Naive B cell (primary cell): ENCODE data around the gene OBSL1. TPM values are rescaled to one million over a fixed set of nuclear protein-coding genes. Genes with fewer than 3 reads are reported as not detected.

Source experiments
- ATAC-seq, 2 donors: fragments of 150-1000 bp; cut with Tn5 transposase; 2 replicates each; pipeline ENCODE4 v1.10.0; 2021; ENCODE audit warnings: low read depth in 2 of 2, mild to moderate bottlenecking in 2 of 2, moderate library complexity in 2 of 2
- DNase-seq: peaks from one replicate; pipeline ENCODE4 v3.0.0; 2022
- H3K27ac Mint-ChIP-seq, 6 donors: one replicate each; pipeline ENCODE4 v1.8.0; 2020 to 2022; ENCODE audit warnings: mild to moderate bottlenecking in 6 of 6, mixed read lengths in 6 of 6, moderate library complexity in 5 of 6, inconsistent platforms in 2 of 6
- H3K27me3 Mint-ChIP-seq, 3 donors: one replicate each; pipeline ENCODE4 v1.8.0; 2021 to 2022; ENCODE audit warnings: mixed read lengths in 3 of 3, mild to moderate bottlenecking in 1 of 3
- H3K36me3 Mint-ChIP-seq, 2 donors: one replicate each; pipeline ENCODE4 v1.8.0; 2020 to 2022; ENCODE audit warnings: mixed read lengths in 2 of 2, inconsistent platforms in 1 of 2, mild to moderate bottlenecking in 1 of 2
- H3K4me1 Mint-ChIP-seq, 3 donors: one replicate each; pipeline ENCODE4 v1.8.0; 2020 to 2022; ENCODE audit warnings: mixed read lengths in 3 of 3, inconsistent platforms in 1 of 3, mild to moderate bottlenecking in 1 of 3, moderate library complexity in 1 of 3
- H3K4me3 Mint-ChIP-seq, 8 donors: one replicate each; pipeline ENCODE4 v1.8.0; 2020 to 2022; ENCODE audit warnings: mild to moderate bottlenecking in 8 of 8, mixed read lengths in 8 of 8, moderate library complexity in 8 of 8, inconsistent platforms in 2 of 8
- H3K9me3 Mint-ChIP-seq, 7 donors: one replicate each; pipeline ENCODE4 v1.8.0; 2020 to 2022; ENCODE audit warnings: mixed read lengths in 7 of 7, mild to moderate bottlenecking in 5 of 7, inconsistent platforms in 2 of 7, moderate library complexity in 1 of 7
- polyA plus RNA-seq, 6 donors: library from polyadenylated mRNA; unstranded; fragments of 300-500 nt; fragmentation: Illumina TruSeq; gene quantifications; one replicate each; pipeline ENCODE4 v1.2.3, GENCODE V29; 2021; ENCODE audit warnings: low read depth in 6 of 6

OBSL1 gene
- polyA plus RNA-seq, 6 donors from 2014 or later = not detected

DNA sequence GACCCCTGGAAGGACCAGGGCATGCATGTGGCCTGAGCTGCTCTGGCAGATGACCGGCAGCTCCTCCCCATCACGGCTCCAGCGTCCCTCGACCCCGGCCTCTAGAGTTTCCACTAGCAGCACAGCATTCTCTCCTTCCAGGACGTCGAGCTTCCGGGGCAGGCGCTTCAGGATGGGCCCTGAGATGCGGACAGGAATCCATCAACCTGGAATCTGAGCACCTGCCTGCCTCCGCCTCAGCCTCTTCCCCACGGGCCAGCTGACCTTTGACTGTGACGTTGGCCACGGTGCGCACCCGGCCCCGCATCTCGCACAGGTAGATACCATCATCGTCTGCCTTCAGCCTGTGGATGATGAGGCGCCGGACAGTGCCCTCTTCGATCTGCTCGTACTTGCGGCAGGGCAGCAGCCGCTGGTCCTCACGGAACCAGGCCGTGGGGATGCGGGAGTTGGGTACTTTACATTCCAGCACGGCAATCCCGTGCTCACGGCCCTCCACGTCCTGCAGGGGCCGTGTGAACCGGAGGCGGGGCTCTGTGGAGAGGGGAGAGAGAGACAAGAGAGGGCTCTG is 3.5 kb downstream of the OBSL1 start:
- no peak overlapping the region for H3K27ac Mint-ChIP-seq
- no peak overlapping the region for H3K4me3 Mint-ChIP-seq
- peaks cover 29 to 74% (median 73%) of the 10 kb centered on the region in 3 donors for H3K27me3 Mint-ChIP-seq

GRCh38 chr2:219567131-219567530 is 4.2 kb downstream of the OBSL1 start:
- ATAC-seq = no peak
- peaks cover 26 to 73% (median 68%) of the 10 kb centered on the region in 3 donors for H3K27me3 Mint-ChIP-seq

More for the DNA sequence above, 3.5 kb downstream of the OBSL1 start:
- DNase-seq (no peak), ATAC-seq (no peak)
- H3K36me3 Mint-ChIP-seq = no peaks in the 10 kb centered on the region
- H3K4me1 Mint-ChIP-seq = peaks cover 5 to 7% (median 7%) of the 10 kb centered on the region in 3 donors
- H3K9me3 Mint-ChIP-seq = peaks cover 0 to 2% (median 0%) of the 10 kb centered on the region in 7 donors

GRCh38 chr2:219566640-219567039 is 4.7 kb downstream of the OBSL1 start:
- peak overlapping the region in 1 of 6 donors; percentile 89 for H3K27ac Mint-ChIP-seq
- H3K4me3 Mint-ChIP-seq = peak overlapping the region in 1 of 8 donors; percentile 80
- H3K36me3 Mint-ChIP-seq = no peaks in the 10 kb centered on the region
- H3K9me3 Mint-ChIP-seq = peaks cover 0 to 2% (median 0%) of the 10 kb centered on the region in 7 donors
- ATAC-seq (no peak), DNase-seq (no peak)
- H3K4me1 Mint-ChIP-seq = peaks cover under 1 to 4% (median 2%) of the 10 kb centered on the region in 3 donors
- peaks cover 21 to 73% (median 63%) of the 10 kb centered on the region in 3 donors for H3K27me3 Mint-ChIP-seq

More at GRCh38 chr2:219567131-219567530, 4.2 kb downstream of the OBSL1 start:
- no peak for DNase-seq
- no peaks in the 10 kb centered on the region for H3K36me3 Mint-ChIP-seq
- peaks cover 5 to 7% (median 7%) of the 10 kb centered on the region in 3 donors for H3K4me1 Mint-ChIP-seq
- H3K27ac Mint-ChIP-seq = peak overlapping the region in 1 of 6 donors; percentile 89
- H3K9me3 Mint-ChIP-seq = peaks cover 0 to 2% (median 0%) of the 10 kb centered on the region in 7 donors
- peak overlapping the region in 1 of 8 donors; percentile 80 for H3K4me3 Mint-ChIP-seq

GRCh38 chr2:219565130-219566080 is 5.9 kb downstream of the OBSL1 start:
- H3K36me3 Mint-ChIP-seq = no peaks in the 10 kb centered on the region
- H3K4me1 Mint-ChIP-seq = peaks cover 0 to 4% (median 0%) of the 10 kb centered on the region in 3 donors
- peak overlapping the region in 1 of 6 donors; percentile 31 for H3K27ac Mint-ChIP-seq
- ATAC-seq (no peak), DNase-seq (no peak)
- peaks cover 0 to 2% (median 0%) of the 10 kb centered on the region in 7 donors for H3K9me3 Mint-ChIP-seq
- H3K27me3 Mint-ChIP-seq = peaks cover 21 to 82% (median 66%) of the 10 kb centered on the region in 3 donors
- no peak overlapping the region for H3K4me3 Mint-ChIP-seq

GRCh38 chr2:219563271-219563928 is 7.9 kb downstream of the OBSL1 start:
- no peaks in the 10 kb centered on the region for H3K36me3 Mint-ChIP-seq
- H3K4me3 Mint-ChIP-seq = no peak overlapping the region
- no peak overlapping the region for H3K27ac Mint-ChIP-seq
- H3K4me1 Mint-ChIP-seq = no peaks in the 10 kb centered on the region
- H3K27me3 Mint-ChIP-seq = peaks cover 18 to 84% (median 60%) of the 10 kb centered on the region in 3 donors
- ATAC-seq (no peak), DNase-seq (no peak)
- peaks cover 0 to 2% (median 0%) of the 10 kb centered on the region in 7 donors for H3K9me3 Mint-ChIP-seq

GRCh38 chr2:219562049-219563020 is 9.0 kb downstream of the OBSL1 start:
- Mint-ChIP-seq H3K36me3 (no peaks in the 10 kb centered on the region), H3K4me1 (no peaks in the 10 kb centered on the region), H3K9me3 (peaks cover 0 to 2% (median 0%) of the 10 kb centered on the region in 7 donors), H3K27me3 (peaks cover 18 to 75% (median 57%) of the 10 kb centered on the region in 3 donors), H3K27ac (peak overlapping the region in 1 of 6 donors; percentile 63), H3K4me3 (peak overlapping the region in 1 of 8 donors; percentile 74)
- no peak for DNase-seq
- ATAC-seq = no peak

DNA sequence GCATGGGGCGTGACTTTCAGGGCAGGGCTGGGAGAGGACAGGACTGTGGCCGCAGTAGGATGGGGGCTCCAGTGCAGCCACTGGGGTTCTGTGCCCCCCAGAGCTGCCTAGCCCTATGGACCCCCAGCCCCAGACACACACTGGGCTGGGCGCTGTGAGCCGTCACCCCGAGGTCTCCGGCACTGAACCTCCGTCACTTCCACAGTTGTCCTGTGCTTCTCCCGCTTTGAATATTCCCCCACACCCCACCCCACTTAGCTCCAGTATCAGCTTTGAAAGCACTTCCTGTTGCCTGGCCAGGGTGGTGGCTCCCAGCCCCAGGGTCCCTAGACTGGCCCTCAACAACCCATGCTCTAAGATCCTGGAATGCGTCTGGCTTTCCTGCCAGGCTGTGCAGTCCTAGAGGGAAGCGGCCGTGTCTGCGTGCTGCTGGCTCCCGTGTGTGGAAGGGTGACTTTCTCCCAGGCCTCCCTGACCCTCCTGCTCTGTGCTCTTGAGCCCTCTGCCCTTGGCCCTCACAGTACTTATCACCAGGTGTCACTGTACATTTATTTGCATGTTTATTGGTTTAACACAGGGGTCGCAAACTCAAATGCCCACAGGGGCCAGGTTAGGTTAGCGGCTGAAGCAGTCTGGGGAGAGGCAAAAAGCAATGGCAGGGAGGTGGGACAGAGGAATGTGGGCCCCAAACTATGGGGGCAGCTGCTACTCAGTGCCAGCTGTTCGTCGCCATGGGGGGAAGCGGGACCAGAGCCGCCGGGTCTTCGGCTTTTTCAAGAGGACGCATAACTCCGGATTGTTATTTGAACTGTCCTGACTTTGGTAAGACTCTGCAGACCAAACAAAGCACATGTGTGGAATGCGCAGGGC is 9.9 kb downstream of the OBSL1 start:
- Mint-ChIP-seq H3K36me3 (no peaks in the 10 kb centered on the region), H3K27ac (no peak overlapping the region), H3K27me3 (peaks cover 18 to 73% (median 58%) of the 10 kb centered on the region in 3 donors), H3K9me3 (no peaks in the 10 kb centered on the region), H3K4me3 (no peak overlapping the region), H3K4me1 (no peaks in the 10 kb centered on the region)
- no peak for DNase-seq
- ATAC-seq = no peak

- Mint-ChIP-seq H3K9me3 (no peaks in the 10 kb centered on the region), H3K36me3 (no peaks in the 10 kb centered on the region), H3K4me3 (no peak overlapping the region), H3K4me1 (no peaks in the 10 kb centered on the region), H3K27me3 (peaks cover 18 to 68% (median 58%) of the 10 kb centered on the region in 3 donors), H3K27ac (no peak overlapping the region)
- DNase-seq = no peak
- ATAC-seq = no peak
Observed at GRCh38 chr2:219560893-219561178, 10.5 kb downstream of the OBSL1 start.

DNA sequence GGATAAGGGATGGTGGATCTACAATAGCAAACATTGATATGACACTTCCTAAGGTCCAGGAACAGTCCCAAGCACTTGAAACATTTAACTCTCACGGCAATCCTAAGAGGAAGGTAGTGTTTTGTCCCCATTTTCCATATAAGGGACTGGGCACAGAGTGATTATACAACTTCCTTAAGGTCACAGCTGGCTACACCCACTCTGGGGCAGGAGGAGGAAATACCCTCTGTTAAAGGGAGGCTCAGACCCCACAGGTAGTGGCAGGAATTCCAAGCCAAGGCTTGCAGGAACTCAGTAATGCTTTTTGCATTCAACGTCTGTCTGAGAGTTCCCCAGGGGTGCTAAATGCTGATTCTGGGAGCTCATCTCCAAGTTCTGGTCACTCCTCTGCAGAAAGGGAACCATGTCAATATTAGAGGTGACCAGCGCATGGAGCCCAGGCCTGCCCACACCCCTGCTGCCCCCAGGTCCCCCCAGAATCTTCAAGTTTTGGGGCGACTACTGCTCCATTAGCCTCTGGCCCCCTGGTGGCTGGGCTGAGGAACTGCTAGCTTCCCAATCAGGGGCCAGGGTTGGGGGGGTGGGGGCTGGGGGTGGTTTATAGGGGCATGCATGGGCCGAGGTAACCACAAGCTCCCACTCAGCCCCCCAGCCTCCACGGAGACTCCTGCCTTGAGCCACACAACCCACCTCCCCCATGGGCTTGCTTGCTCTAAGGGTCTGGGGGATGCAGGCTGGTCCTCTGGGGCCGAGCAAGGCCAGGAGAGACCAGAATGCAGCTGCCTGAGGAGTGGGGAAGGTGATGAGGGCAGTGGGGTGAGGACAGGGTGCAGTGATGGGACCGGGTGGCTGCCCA is 11.1 kb downstream of the OBSL1 start:
- Mint-ChIP-seq H3K36me3 (no peaks in the 10 kb centered on the region), H3K27me3 (peaks cover 18 to 73% (median 62%) of the 10 kb centered on the region in 3 donors), H3K27ac (no peak overlapping the region), H3K4me3 (no peak overlapping the region), H3K9me3 (no peaks in the 10 kb centered on the region), H3K4me1 (no peaks in the 10 kb centered on the region)
- no peak for DNase-seq
- peak; percentile 35 to 55 for ATAC-seq

- ATAC-seq (no peak), DNase-seq (no peak)
- no peaks in the 10 kb centered on the region for H3K36me3 Mint-ChIP-seq
- no peak overlapping the region for H3K27ac Mint-ChIP-seq
- H3K4me1 Mint-ChIP-seq = no peaks in the 10 kb centered on the region
- H3K27me3 Mint-ChIP-seq = peaks cover 16 to 77% (median 67%) of the 10 kb centered on the region in 3 donors
- no peak overlapping the region for H3K4me3 Mint-ChIP-seq
- no peaks in the 10 kb centered on the region for H3K9me3 Mint-ChIP-seq
Observed at GRCh38 chr2:219559156-219559915, 12.0 kb downstream of the OBSL1 start.
